CD4-positive, alpha-beta T cell (primary cell): Measurements from ENCODE around the gene AKAP8L. TPM values are rescaled to one million over a fixed set of nuclear protein-coding genes. Genes with fewer than 3 reads are reported as not detected.

Experiments
- ATAC-seq: fragments of 200-7000 bp; cut with Tn5 transposase; one replicate; pipeline ENCODE4 v1.10.0; 2022; ENCODE audit warnings: mild to moderate bottlenecking; ENCODE audit not compliant: poor library complexity
- CTCF ChIA-PET: fragments of 350-600 bp; sonication (Branson Sonifier 250); formaldehyde crosslinking; loops from one replicate; lab custom pipeline; 2021; ENCODE audit warnings: antibody characterized with exemption, inconsistent platforms; lab: Charles Lee
- POLR2A ChIA-PET: fragments of 350-600 bp; sonication (Branson Sonifier 250); formaldehyde crosslinking; loops from one replicate; lab custom pipeline; 2021; ENCODE audit warnings: antibody characterized with exemption, inconsistent platforms; lab: Charles Lee
- DNase-seq, 14 experiments: peaks; one replicate each; pipeline ENCODE4 v3.0.0-alpha.2; 2013 to 2020; ENCODE audit warnings: mixed read lengths in 2 of 14
- H3K27ac ChIP-seq, 2 donors: one replicate each; pipeline versions ENCODE4 v1.5.1 to v1.7.0; 2013; ENCODE audit warnings: low read length in 2 of 2, low read depth in 1 of 2, mild to moderate bottlenecking in 1 of 2
- H3K27me3 ChIP-seq, 2 experiments: 1 replicate in 1 of 2; 2 replicates in 1 of 2; pipeline versions ENCODE4 v1.6.1 to v1.7.0; 2013; ENCODE audit warnings: low read length in 2 of 2, control low read depth in 1 of 2, mild to moderate bottlenecking in 1 of 2, moderate library complexity in 1 of 2; ENCODE audit not compliant: insufficient read depth in 2 of 2, control insufficient read depth in 1 of 2
- H3K36me3 ChIP-seq: one replicate; pipeline ENCODE4 v1.6.1; 2013; ENCODE audit warnings: low read length, control low read depth; ENCODE audit not compliant: insufficient read depth
- H3K4me1 ChIP-seq: one replicate; pipeline ENCODE4 v1.6.1; 2013; ENCODE audit warnings: low read length, control low read depth; ENCODE audit not compliant: insufficient read depth
- H3K4me3 ChIP-seq: one replicate; pipeline ENCODE4 v1.5.1; 2013; ENCODE audit warnings: mild to moderate bottlenecking, low read length, moderate library complexity
- H3K9me3 ChIP-seq, 2 experiments: 1 replicate in 1 of 2; 2 replicates in 1 of 2; pipeline versions ENCODE4 v1.6.1 to v1.7.0; 2013; ENCODE audit warnings: low read length in 2 of 2, mild to moderate bottlenecking in 2 of 2, control low read depth in 1 of 2, moderate library complexity in 1 of 2; ENCODE audit not compliant: control insufficient read depth in 1 of 2, insufficient read depth in 1 of 2
- H3K27ac Mint-ChIP-seq: one replicate; pipeline ENCODE4 v1.8.0; 2020; ENCODE audit warnings: mixed read lengths
- H3K27me3 Mint-ChIP-seq: one replicate; pipeline ENCODE4 v1.8.0; 2021; ENCODE audit warnings: mixed read lengths
- H3K36me3 Mint-ChIP-seq: one replicate; pipeline ENCODE4 v1.8.0; 2021; ENCODE audit warnings: low read depth, mixed read lengths
- H3K4me1 Mint-ChIP-seq: one replicate; pipeline ENCODE4 v1.8.0; 2021; ENCODE audit warnings: low read depth, mixed read lengths
- H3K4me3 Mint-ChIP-seq: one replicate; pipeline ENCODE4 v1.8.0; 2020; ENCODE audit warnings: mild to moderate bottlenecking, mixed read lengths
- H3K9me3 Mint-ChIP-seq: one replicate; pipeline ENCODE4 v1.8.0; 2020; ENCODE audit warnings: mixed read lengths
- CTCF ChIP-seq: fragments of 200-600 bp; IDR thresholded peaks from one replicate; pipeline ENCODE4 v1.8.0; 2022; ENCODE audit warnings: antibody characterized with exemption, mild to moderate bottlenecking
- intact Hi-C, 2 experiments: fragments of 100-400 bp; cut with DNase I in 1 of 2; cut with micrococcal nuclease in 1 of 2; formaldehyde crosslinking; loops; one replicate each; pipeline versions ENCODE4 v1.15.1 to v1.9.0; 2023 to 2025; cut with DNase I, micrococcal nuclease
- total RNA-seq, 174 experiments: library from RNA in 2 of 174; stranded (reverse) in 2 of 174; gene quantifications; one replicate each; pipeline ENCODE4 v1.2.3 and lab custom pipeline; 2021 to 2026

The AKAP8L gene
- total RNA-seq, 2 experiments from 2014 or later, result 157 to 162 TPM

GRCh38 chr19:15439821-15440641 is 21.2 kb upstream of the AKAP8L start:
- Histone ChIP-seq H3K36me3 (no peaks in the 10 kb centered on the region), H3K4me1 (no peaks in the 10 kb centered on the region), H3K9me3 (no peaks in the 10 kb centered on the region), H3K4me3 (no peak overlapping the region), H3K27me3 (no peaks in the 10 kb centered on the region), H3K27ac (no peak overlapping the region)
- H3K4me1 Mint-ChIP-seq, result no peaks in the 10 kb centered on the region
- no peak overlapping the region for H3K27ac Mint-ChIP-seq
- no peak overlapping the region for H3K4me3 Mint-ChIP-seq
- DNase-seq, result peak in 1 of 14 experiments; percentile 13
- POLR2A ChIA-PET, result no interaction called here
- CTCF ChIA-PET, result no interaction called here
- H3K27me3 Mint-ChIP-seq, result no peaks in the 10 kb centered on the region
- no peaks in the 10 kb centered on the region for H3K9me3 Mint-ChIP-seq
- no peak for ATAC-seq
- no peak for TF ChIP-seq CTCF
- intact Hi-C loops, result loop anchor here in 1 of 2 experiments (10.0 kb wide), 1 partner anchor 745 kb away; the partner anchor contains the start of gene FAM32A
- H3K36me3 Mint-ChIP-seq, result no peaks in the 10 kb centered on the region

- no peak for ATAC-seq
- no peak overlapping the region for H3K4me3 Mint-ChIP-seq
- no peaks in the 10 kb centered on the region for H3K9me3 Mint-ChIP-seq
- H3K36me3 Mint-ChIP-seq, result no peaks in the 10 kb centered on the region
- H3K27me3 Mint-ChIP-seq, result no peaks in the 10 kb centered on the region
- no peak for DNase-seq
- intact Hi-C loops, result no loop called here
- Histone ChIP-seq H3K9me3 (no peaks in the 10 kb centered on the region), H3K27ac (no peak overlapping the region), H3K4me3 (no peak overlapping the region), H3K27me3 (no peaks in the 10 kb centered on the region), H3K36me3 (no peaks in the 10 kb centered on the region), H3K4me1 (no peaks in the 10 kb centered on the region)
- ChIA-PET CTCF (no interaction called here), POLR2A (no interaction called here)
- no peak overlapping the region for H3K27ac Mint-ChIP-seq
- no peak for TF ChIP-seq CTCF
- H3K4me1 Mint-ChIP-seq, result no peaks in the 10 kb centered on the region
These were observed 20.5 kb upstream of the AKAP8L start for GRCh38 chr19:15439078-15439799.

- CTCF ChIA-PET, result no interaction called here
- H3K36me3 Mint-ChIP-seq, result no peaks in the 10 kb centered on the region
- ATAC-seq (no peak), DNase-seq (no peak)
- TF ChIP-seq CTCF, result no peak
- H3K4me1 Mint-ChIP-seq, result peaks cover under 1% of the 10 kb centered on the region
- POLR2A ChIA-PET, result no interaction called here
- no peak overlapping the region for H3K27ac ChIP-seq
- no peaks in the 10 kb centered on the region for H3K9me3 ChIP-seq
- no peak overlapping the region for H3K4me3 Mint-ChIP-seq
- no peak overlapping the region for H3K27ac Mint-ChIP-seq
- no peaks in the 10 kb centered on the region for H3K27me3 ChIP-seq
- no peak overlapping the region for H3K4me3 ChIP-seq
- H3K9me3 Mint-ChIP-seq, result no peaks in the 10 kb centered on the region
- peaks cover 2% of the 10 kb centered on the region for H3K4me1 ChIP-seq
- intact Hi-C loops, result no loop called here
- no peaks in the 10 kb centered on the region for H3K36me3 ChIP-seq
- H3K27me3 Mint-ChIP-seq, result no peaks in the 10 kb centered on the region
These were observed 19.8 kb upstream of the AKAP8L start for GRCh38 chr19:15438577-15438976.
